RWPE1 (cell line): ENCODE data around the gene AASS.

ENCODE experiments used
- CTCF ChIA-PET: fragments of 350-600 bp; sonication (Branson Sonifier 250); formaldehyde crosslinking; extraction: SDS; loops from one replicate; lab custom pipeline; 2021; lab: Yijun Ruan, JAX
- POLR2A ChIA-PET: fragments of 400-600 bp; formaldehyde crosslinking; extraction: SDS; loops from one replicate; lab custom pipeline; 2020; ENCODE audit warnings: antibody characterized with exemption; ENCODE audit not compliant: low non-redundant PET; lab: Yijun Ruan, JAX
- DNase-seq: peaks from one replicate; pipeline ENCODE4 v3.0.0; 2012; ENCODE audit warnings: low spot score
- H3K27ac ChIP-seq: fragments of 450-650 bp; 2 replicates; pipeline ENCODE4 v1.5.1; 2017
- TF ChIP-seq, protein P1 (sequence below): fragments of 450-650 bp; conservative IDR thresholded peaks from 2 replicates; pipeline ENCODE4 v1.5.1; 2017; ENCODE audit warnings: low read depth, mild to moderate bottlenecking

The AASS gene

DNA sequence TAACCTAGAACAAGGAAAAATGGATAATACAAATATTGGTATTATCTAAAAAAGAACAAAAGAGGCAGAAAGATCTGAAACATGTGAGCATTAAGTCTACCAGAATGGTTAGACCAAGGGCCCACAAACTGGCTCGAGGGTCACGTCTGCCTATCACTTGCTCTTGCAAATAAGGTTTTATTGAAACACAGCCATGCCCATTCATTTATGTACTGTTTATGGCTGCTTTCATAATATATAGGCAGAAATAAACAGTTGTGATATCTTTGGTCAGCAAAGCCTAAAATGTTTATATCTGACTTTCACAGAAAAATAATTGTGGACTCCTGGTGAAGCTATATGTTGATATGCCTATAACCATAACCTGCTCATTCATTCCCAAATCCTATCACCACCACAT, 71.8 kb downstream of the AASS start:
- ChIA-PET CTCF (no interaction called here), POLR2A (interaction anchor here (0.5 kb wide), 1 partner anchor 63 kb away, joined by 4 read pairs; no protein-coding TSS in a partner anchor)
- TF ChIP-seq, protein P1, sequence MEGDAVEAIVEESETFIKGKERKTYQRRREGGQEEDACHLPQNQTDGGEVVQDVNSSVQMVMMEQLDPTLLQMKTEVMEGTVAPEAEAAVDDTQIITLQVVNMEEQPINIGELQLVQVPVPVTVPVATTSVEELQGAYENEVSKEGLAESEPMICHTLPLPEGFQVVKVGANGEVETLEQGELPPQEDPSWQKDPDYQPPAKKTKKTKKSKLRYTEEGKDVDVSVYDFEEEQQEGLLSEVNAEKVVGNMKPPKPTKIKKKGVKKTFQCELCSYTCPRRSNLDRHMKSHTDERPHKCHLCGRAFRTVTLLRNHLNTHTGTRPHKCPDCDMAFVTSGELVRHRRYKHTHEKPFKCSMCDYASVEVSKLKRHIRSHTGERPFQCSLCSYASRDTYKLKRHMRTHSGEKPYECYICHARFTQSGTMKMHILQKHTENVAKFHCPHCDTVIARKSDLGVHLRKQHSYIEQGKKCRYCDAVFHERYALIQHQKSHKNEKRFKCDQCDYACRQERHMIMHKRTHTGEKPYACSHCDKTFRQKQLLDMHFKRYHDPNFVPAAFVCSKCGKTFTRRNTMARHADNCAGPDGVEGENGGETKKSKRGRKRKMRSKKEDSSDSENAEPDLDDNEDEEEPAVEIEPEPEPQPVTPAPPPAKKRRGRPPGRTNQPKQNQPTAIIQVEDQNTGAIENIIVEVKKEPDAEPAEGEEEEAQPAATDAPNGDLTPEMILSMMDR = no peak
- H3K27ac ChIP-seq = no peak overlapping the region
- no peak for DNase-seq

DNA sequence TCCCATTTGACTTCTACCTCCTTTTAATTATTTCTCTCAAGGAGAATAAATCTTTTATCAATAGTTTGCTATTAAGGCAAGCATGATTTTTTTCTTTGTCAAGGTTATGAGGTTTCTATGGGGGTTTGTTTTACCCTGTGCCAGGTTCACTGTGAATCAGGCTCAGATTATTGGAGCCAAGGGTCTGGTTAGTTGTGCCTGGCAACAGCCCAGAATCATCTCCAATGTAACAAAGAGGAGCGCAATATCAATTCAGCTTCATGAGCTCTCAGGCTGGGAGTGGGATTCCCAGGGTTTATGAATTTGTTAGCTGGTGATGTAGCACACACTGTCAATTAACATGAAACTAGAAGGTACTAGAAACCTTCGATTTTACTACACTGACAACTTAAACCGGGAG, 73.2 kb downstream of the AASS start:
- ChIA-PET POLR2A (no interaction called here), CTCF (no interaction called here)

DNA sequence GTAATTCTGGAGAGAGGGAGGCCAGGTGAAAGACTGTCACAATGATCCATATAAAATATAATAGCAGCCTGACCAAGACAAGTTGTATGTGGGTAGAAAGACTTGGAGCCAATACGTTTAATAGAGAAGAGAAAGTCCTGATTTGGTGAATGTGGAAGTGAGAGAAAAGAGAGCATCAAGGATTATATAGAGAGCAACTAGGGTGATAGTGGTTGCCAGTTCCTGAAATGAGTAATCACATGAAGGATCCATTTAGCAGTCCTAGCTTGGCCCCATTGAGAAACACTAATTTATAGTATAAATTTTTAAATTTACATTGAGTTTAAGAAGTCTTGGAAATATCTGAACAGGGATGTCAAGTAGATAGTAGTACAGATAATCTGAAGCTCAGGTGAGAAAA, 74.0 kb downstream of the AASS start:
- no peak overlapping the region for H3K27ac ChIP-seq
- TF ChIP-seq, protein P1 = no peak
- DNase-seq = no peak
- POLR2A ChIA-PET = no interaction called here
- CTCF ChIA-PET = no interaction called here

More for the DNA sequence above, 73.2 kb downstream of the AASS start:
- TF ChIP-seq, protein P1 = no peak
- H3K27ac ChIP-seq = no peak overlapping the region
- no peak for DNase-seq

DNA sequence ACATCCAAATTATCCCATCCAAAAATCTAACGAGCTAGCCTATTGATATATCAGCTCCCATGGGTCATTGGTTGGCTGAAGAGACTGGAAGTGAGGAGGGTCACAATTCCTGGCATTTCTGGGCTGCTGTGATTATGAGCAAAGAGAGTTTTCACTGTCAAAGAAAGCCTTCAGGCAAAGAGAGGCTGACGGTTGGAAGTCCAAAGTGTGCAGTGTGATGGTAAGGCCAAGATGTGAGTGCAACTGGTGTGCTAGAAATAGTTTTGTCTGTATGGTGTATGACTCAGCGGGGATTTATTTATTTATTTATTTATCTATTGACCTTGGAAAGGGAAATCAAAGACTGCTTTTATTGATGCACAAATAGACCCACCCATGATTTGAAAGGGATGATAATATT, 75.0 kb downstream of the AASS start:
- no peak overlapping the region for H3K27ac ChIP-seq
- ChIA-PET CTCF (no interaction called here), POLR2A (no interaction called here)
- no peak for DNase-seq
- TF ChIP-seq, protein P1 = no peak

DNA sequence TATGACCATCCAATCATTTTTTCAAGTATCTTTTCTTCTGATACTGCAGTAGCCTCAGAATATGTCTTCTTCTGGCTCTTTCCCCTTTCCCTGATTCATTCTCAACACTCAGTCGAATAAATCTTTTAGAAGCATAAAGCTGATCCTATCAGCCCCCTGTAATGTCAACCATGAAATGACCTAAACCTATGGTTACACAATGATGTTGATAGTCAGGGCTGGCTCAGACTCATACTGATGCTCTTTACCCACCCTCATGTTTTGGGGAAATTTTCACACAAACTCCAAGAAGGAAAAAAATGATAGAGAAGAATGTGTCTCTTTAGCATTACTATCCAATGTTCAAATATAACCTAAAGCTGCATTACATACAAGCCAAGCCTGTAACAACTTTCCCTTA, 76.0 kb downstream of the AASS start:
- no peak for DNase-seq
- ChIA-PET POLR2A (no interaction called here), CTCF (interaction anchor here (0.7 kb wide), 1 partner anchor 186 kb away, joined by 4 read pairs; no protein-coding TSS in a partner anchor)
- TF ChIP-seq, protein P1 = no peak
- H3K27ac ChIP-seq = no peak overlapping the region

DNA sequence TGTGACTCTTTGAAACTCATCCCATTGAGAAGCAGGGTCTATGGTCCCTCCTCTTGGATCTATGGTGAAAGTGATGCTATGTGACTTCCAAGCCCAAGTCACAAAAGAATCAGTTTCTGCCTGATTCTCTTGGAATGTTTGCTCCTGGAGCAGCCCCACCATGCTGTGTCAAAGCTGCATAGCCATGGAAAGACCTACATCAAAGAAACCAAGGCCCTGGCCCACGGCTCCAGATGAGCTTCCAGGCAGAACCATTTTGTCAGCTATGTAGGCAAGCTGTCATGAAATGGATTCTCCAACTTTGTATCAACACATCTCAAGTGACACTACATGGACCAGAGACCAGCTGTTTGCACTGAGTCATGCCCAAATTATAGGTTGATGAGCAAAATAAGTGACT, 77.0 kb downstream of the AASS start:
- no peak for DNase-seq
- TF ChIP-seq, protein P1 = no peak
- POLR2A ChIA-PET = no interaction called here
- no peak overlapping the region for H3K27ac ChIP-seq
- CTCF ChIA-PET = no interaction called here
